Subcutaneous adipose tissue (tissue), 4 donors: ENCODE data around the gene METTL6. TPM values are rescaled to one million over a fixed set of nuclear protein-coding genes. Genes with fewer than 3 reads are reported as not detected.

ENCODE experiments used
- total RNA-seq, 4 donors: library from RNA; depleted of rRNA; stranded (reverse); fragments of >200 nt; gene quantifications; one replicate each; pipeline ENCODE4 v1.1.0, GENCODE V29; 2016
- TF ChIP-seq, protein P1 (sequence below): fragments of 450-650 bp; IDR thresholded peaks from one replicate; pipeline ENCODE4 v1.5.1; 2016; ENCODE audit warnings: low read depth, mild to moderate bottlenecking, control low read depth, antibody characterized with exemption, moderate library complexity

Gene METTL6
- total RNA-seq, 4 donors from 2014 or later = 6.0 to 15.8 (median 13.1) TPM

DNA sequence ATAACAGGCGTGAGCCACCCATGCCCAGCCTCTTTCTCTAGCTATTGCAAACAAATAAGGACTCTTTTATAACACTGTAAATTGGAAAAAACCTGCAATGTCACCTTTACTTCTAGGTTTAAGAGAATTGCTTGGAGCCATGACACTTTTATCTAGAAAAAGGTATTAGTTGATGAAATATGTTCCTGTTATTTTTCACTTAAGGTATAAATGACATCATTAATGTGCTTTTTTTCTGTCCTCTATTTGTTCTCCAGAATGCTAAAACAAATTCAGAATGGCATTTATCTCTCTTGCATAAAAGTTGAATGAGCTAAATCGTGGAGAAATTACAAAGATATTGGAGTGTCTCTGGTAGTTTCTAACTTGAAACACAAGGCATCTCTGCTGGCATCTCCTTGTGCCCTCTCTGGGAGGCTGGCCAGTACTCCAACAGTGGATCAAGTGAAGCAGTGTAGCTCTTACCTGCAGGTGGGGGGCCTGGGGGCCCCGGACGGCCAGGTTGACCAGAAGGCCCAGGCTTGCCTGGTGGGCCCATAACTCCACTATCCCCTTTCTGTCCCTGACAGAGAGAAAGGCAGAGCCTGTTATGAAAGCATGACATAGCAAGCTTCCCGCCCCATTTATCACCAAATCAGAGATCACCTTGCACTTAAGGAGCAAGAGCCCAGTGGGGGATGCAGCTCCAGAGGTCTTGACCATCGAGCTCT lies 38.7 kb upstream of the METTL6 start:
- TF ChIP-seq, protein P1, sequence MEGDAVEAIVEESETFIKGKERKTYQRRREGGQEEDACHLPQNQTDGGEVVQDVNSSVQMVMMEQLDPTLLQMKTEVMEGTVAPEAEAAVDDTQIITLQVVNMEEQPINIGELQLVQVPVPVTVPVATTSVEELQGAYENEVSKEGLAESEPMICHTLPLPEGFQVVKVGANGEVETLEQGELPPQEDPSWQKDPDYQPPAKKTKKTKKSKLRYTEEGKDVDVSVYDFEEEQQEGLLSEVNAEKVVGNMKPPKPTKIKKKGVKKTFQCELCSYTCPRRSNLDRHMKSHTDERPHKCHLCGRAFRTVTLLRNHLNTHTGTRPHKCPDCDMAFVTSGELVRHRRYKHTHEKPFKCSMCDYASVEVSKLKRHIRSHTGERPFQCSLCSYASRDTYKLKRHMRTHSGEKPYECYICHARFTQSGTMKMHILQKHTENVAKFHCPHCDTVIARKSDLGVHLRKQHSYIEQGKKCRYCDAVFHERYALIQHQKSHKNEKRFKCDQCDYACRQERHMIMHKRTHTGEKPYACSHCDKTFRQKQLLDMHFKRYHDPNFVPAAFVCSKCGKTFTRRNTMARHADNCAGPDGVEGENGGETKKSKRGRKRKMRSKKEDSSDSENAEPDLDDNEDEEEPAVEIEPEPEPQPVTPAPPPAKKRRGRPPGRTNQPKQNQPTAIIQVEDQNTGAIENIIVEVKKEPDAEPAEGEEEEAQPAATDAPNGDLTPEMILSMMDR = no peak

DNA sequence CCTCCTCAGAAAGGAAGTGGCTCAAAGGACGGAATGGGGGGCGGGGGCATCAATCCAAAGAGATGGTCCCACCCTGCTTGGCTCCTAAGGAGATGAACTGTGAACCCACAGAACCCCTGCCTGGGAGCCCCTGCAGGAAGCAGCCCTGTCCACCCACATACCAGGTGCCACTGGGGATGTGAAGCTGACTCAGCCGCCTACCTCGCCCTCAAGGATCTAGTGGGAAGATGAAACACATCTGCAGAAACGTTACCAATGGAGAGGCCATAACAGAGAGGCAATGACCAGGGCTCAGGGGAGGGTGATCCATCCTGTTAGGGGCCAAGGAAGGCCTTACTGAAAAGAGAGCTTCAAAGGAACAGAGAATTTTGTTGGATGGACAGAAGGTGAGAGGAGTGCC lies 35.1 kb upstream of the METTL6 start:
- TF ChIP-seq, protein P1 = no peak

DNA sequence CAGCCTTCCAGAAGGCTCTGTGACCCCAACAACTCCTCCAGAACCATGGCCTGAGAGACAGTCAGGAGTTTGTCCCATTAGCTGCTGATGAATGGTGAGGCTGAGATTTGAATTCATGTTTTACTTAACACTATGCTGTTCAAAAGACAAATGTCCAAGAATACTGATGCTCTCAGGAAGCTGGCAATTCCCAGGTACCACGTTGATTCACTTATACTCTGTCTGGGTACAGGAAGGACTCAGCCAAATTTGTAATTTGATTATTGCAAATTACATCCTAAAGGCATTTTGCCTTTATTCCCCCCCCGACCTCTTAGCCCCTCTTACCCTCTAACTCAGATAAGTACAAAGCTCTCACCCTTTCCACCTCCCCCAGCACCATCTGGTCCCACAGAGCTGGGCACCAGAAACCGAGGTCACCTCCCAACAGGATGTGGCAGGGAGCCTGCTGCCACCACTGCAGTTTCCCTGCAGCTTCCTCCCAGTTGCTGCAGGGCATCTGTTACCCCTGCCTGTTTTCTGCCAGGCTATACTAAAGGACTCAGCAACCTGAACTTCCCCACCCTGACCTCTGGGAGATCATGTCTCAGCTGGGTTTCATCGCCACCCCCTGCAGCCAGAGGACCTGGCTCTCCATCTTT lies 33.7 kb upstream of the METTL6 start:
- TF ChIP-seq, protein P1 = no peak

DNA sequence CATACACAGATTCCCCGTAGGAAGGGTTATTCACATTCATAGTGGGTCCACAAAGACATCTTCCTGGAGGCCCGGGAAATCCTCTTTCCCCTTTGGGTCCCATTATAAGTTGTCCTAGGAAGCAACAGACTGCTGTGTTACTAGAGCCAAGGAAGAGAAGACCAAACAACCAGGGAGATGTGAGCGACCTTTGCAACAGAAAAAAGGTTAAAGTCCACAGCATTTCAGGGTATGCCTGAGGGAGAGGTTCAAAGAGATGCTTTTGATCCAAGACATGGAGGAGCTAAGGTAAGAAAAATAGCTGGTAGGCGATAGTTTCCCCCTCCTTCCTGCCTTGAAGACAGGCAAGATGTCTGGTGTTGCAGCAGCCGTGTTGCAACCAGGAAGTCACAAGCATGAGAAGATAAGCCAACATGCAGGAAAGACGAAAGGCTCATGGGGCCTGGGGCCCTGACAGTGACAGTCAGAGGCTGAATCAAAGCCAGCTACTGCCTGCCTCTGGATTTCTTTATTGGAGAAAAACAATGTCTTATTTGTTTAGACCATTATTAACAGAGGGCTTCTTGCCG lies 31.0 kb upstream of the METTL6 start:
- TF ChIP-seq, protein P1 = no peak

DNA sequence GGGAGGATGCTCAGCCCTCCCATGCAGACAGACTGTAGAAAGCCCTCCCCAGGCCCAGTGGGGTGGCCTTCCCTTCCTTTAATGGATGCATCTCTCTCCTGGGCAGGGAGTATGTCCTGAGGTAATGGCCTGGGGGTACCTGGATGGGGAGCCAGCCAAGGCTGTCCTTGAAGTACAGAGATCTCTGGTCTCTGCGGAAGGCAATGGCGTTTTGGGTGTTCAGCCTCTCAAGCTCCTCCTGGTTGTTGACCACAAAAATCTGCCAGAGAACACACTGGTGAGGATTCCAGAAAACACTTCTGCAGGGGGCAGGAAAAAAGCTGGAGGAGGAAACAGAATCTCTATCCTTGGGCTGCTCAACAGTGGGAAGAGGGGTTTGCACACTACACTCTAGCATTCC lies 29.0 kb upstream of the METTL6 start:
- TF ChIP-seq, protein P1 = no peak

DNA sequence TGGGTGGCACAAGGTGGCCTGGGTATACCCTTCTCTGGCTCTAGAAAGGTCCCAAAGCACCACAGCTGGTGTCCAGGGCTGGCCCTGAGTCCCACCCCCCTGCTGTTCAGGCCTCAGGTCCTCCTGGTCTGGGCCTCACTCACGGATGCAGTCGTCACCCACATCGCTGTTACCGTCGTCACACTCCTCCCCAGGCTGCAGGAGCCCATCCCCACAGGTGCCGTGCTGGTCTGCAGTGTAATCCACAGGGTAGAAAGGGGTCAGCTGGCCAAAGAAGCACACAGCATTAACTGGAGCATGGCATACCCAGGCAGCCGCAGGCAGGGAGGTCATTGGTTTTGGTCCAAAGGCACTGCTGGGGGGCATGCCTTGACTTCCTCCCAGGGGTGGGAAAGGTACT lies 28.4 kb upstream of the METTL6 start:
- TF ChIP-seq, protein P1 = no peak

DNA sequence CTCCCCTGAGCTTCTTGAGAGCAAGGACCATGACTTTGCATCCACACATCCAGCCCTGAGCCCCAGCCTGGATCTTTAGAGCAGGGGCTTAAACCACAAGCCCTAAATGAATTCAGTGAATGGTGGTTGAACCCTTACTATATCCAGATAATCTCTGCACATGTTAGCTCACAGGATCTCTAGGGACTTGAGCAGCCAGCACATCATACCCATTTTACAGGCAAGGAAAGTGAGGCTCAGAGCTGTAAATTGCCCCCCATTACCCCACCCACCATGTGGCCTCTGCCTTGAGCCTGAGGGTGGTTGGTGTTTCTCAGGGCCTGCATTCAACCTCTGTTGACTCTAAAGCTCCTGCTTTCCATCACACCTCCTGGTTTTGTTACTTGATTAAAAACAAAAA lies 27.6 kb upstream of the METTL6 start:
- TF ChIP-seq, protein P1 = no peak
